IMR-90 (cell line): ENCODE measurements around the gene RIMOC1. TPM values are rescaled to one million over a fixed set of nuclear protein-coding genes. Genes with fewer than 3 reads are reported as not detected.

Source experiments
- ATAC-seq: fragments of 200-7000 bp; cut with Tn5 transposase; 2 replicates; pipeline ENCODE4 v1.9.1; 2020; ENCODE audit warnings: low read depth, mild to moderate bottlenecking, moderate library complexity
- BruUV-seq: library from RNA; stranded (reverse); fragments of 400-500 nt; replicated peaks from 2 replicates; lab custom pipeline; 2021; lab: Mats Ljungman, UMichigan
- CTCF ChIA-PET: fragments of 300-600 bp; formaldehyde crosslinking; extraction: SDS; loops from one replicate; lab custom pipeline; 2021; ENCODE audit warnings: antibody characterized with exemption; lab: Yijun Ruan, JAX
- POLR2A ChIA-PET: fragments of 300-600 bp; sonication (Branson Sonifier 250); formaldehyde crosslinking; loops from one replicate; lab custom pipeline; 2022; ENCODE audit warnings: antibody characterized with exemption; ENCODE audit not compliant: unreplicated experiment; lab: Charles Lee
- DNase-seq: peaks from one replicate; pipeline ENCODE4 v3.0.0; 2013
- H2AFZ ChIP-seq: replicated peaks from 2 replicates; pipeline ENCODE3; 2013; ENCODE audit warnings: low read length, mild to moderate bottlenecking; ENCODE audit not compliant: poor library complexity
- H2AK5ac ChIP-seq: 2 replicates; pipeline ENCODE4 v1.6.1; 2013; ENCODE audit warnings: low read depth, low read length, inconsistent platforms
- H2AK9ac ChIP-seq: replicated peaks from 2 replicates; pipeline ENCODE3; 2013; ENCODE audit warnings: mild to moderate bottlenecking, low read depth, low read length, moderate library complexity; ENCODE audit not compliant: poor library complexity
- H2BK120ac ChIP-seq: 2 replicates; pipeline ENCODE4 v1.6.1; 2013; ENCODE audit warnings: low read depth, low read length, inconsistent platforms
- H2BK15ac ChIP-seq: 3 replicates; pipeline ENCODE4 v1.6.1; 2013; ENCODE audit warnings: low read depth, low read length, inconsistent platforms
- H2BK20ac ChIP-seq: 2 replicates; pipeline ENCODE4 v1.6.1; 2013; ENCODE audit warnings: low read depth, mild to moderate bottlenecking, inconsistent platforms, low read length, moderate library complexity
- H2BK5ac ChIP-seq: 2 replicates; pipeline ENCODE4 v1.6.1; 2013; ENCODE audit warnings: mild to moderate bottlenecking, low read depth, low read length, inconsistent platforms; ENCODE audit not compliant: poor library complexity, severe bottlenecking
- H3K14ac ChIP-seq: replicated peaks from 2 replicates; pipeline ENCODE4 v1.6.1; 2013; ENCODE audit warnings: low read depth, low read length, inconsistent platforms
- H3K18ac ChIP-seq: 2 replicates; pipeline ENCODE4 v1.6.1; 2013; ENCODE audit warnings: low read depth, low read length, control low read depth
- H3K23ac ChIP-seq: 2 replicates; pipeline ENCODE4 v1.6.1; 2013; ENCODE audit warnings: low read depth, low read length, inconsistent platforms
- H3K27ac ChIP-seq: 2 replicates; pipeline ENCODE4 v1.5.1; 2013; ENCODE audit warnings: mild to moderate bottlenecking, control low read depth, low read length; ENCODE audit not compliant: insufficient read depth
- H3K27me3 ChIP-seq: 2 replicates; pipeline ENCODE4 v1.6.1; 2013; ENCODE audit warnings: low read length; ENCODE audit not compliant: control insufficient read depth, insufficient read depth
- H3K36me3 ChIP-seq: 2 replicates; pipeline ENCODE4 v1.6.1; 2013; ENCODE audit warnings: low read length, mixed read lengths; ENCODE audit not compliant: control insufficient read depth, insufficient read depth
- H3K4ac ChIP-seq: 2 replicates; pipeline ENCODE4 v1.6.1; 2013; ENCODE audit warnings: low read depth, low read length, inconsistent platforms
- H3K4me1 ChIP-seq: 2 replicates; pipeline ENCODE4 v1.6.1; 2013; ENCODE audit warnings: low read length, mixed read lengths; ENCODE audit not compliant: control insufficient read depth, insufficient read depth
- H3K4me2 ChIP-seq: 2 replicates; pipeline ENCODE4 v1.6.1; 2013; ENCODE audit warnings: low read depth, mild to moderate bottlenecking, control low read depth, low read length, moderate library complexity
- H3K4me3 ChIP-seq: 2 replicates; pipeline ENCODE4 v1.5.1; 2013; ENCODE audit warnings: low read depth, mild to moderate bottlenecking, control low read depth, low read length, moderate library complexity; ENCODE audit not compliant: insufficient read depth
- H3K56ac ChIP-seq: 2 replicates; pipeline ENCODE4 v1.6.1; 2013; ENCODE audit warnings: low read length, inconsistent platforms; ENCODE audit not compliant: insufficient read depth; ENCODE audit errors: extremely low read depth
- H3K79me1 ChIP-seq, 2 experiments: 2 replicates each; pipeline ENCODE4 v1.6.1; 2013; ENCODE audit warnings: low read length in 2 of 2, inconsistent platforms in 1 of 2, low read depth in 1 of 2
- H3K9ac ChIP-seq: 2 replicates; pipeline ENCODE4 v1.6.1; 2013; ENCODE audit warnings: low read depth, low read length, control low read depth
- H3K9me1 ChIP-seq: 2 replicates; pipeline ENCODE4 v1.6.1; 2013; ENCODE audit warnings: low read length, inconsistent platforms; ENCODE audit not compliant: insufficient read depth
- H3K9me3 ChIP-seq: 2 replicates; pipeline ENCODE4 v1.6.1; 2013; ENCODE audit warnings: low read length; ENCODE audit not compliant: control insufficient read depth, insufficient read depth
- H4K20me1 ChIP-seq: 2 replicates; pipeline ENCODE4 v1.6.1; 2013; ENCODE audit warnings: low read length, inconsistent platforms; ENCODE audit not compliant: insufficient read depth
- H4K5ac ChIP-seq: 2 replicates; pipeline ENCODE4 v1.6.1; 2013; ENCODE audit warnings: mild to moderate bottlenecking, low read depth, low read length, control low read depth
- H4K8ac ChIP-seq, 2 experiments: 2 replicates each; pipeline ENCODE4 v1.6.1; 2013; ENCODE audit warnings: low read depth in 2 of 2, low read length in 2 of 2, control low read depth in 1 of 2, inconsistent platforms in 1 of 2
- H4K91ac ChIP-seq: 2 replicates; pipeline ENCODE4 v1.6.1; 2013; ENCODE audit warnings: low read depth, low read length, inconsistent platforms; ENCODE audit not compliant: insufficient read depth
- BHLHE40 ChIP-seq: fragments of 150-350 bp; IDR thresholded peaks from 2 replicates; pipeline ENCODE4 v1.6.1; 2016; ENCODE audit warnings: mild to moderate bottlenecking, low read depth, low read length
- NFE2L2 ChIP-seq: fragments of 150-350 bp; IDR thresholded peaks from 2 replicates; pipeline ENCODE4 v1.6.1; 2016; ENCODE audit warnings: low read depth, mild to moderate bottlenecking, low read length
- POLR2A ChIP-seq: IDR thresholded peaks from 2 replicates; pipeline ENCODE4 v1.6.1; 2012; ENCODE audit warnings: mild to moderate bottlenecking, low read depth, low read length
- RAD21 ChIP-seq: IDR thresholded peaks from 2 replicates; pipeline ENCODE4 v1.6.1; 2012; ENCODE audit warnings: low read length, improper control_type of control experiment
- USF2 ChIP-seq: fragments of 150-350 bp; IDR thresholded peaks from 2 replicates; pipeline ENCODE4 v1.6.1; 2017; ENCODE audit warnings: mild to moderate bottlenecking, antibody characterized with exemption, low read length, low read depth
- WGBS, 2 experiments: methylation state at CpG; one replicate each; pipeline versions ENCODE4 v1.1.5 to v1.1.7; 2013; ENCODE audit warnings: missing lambda C conversion rate in 2 of 2; ENCODE audit not compliant: insufficient read length in 1 of 2; ENCODE audit errors: extremely low coverage in 2 of 2; 5-methylcytosine and 5-hydroxymethylcytosine counted together
- dilution Hi-C: fragments of 300-500 bp; cut with HindIII; formaldehyde crosslinking; loops from one replicate; pipeline ENCODE4 v1.14.3; 2018; ENCODE audit warnings: low sequenced_read_pairs; ENCODE audit not compliant: unreplicated experiment
- in situ Hi-C: fragments of 300-500 bp; cut with MboI; formaldehyde crosslinking; loops from 3 replicates; pipeline ENCODE4 v1.14.3; 2019; ENCODE audit warnings: low sequenced_read_pairs, inconsistent platforms, mixed read lengths
- intact Hi-C: fragments of 100-400 bp; cut with micrococcal nuclease; formaldehyde crosslinking; loops from 2 replicates; pipeline ENCODE4 v1.10.0; 2022
- polyA plus RNA-seq, 3 experiments: library from polyadenylated mRNA; depleted of rRNA; stranded (reverse); fragments of >200 nt; gene quantifications; 2 replicates each; pipeline ENCODE4 v1.2.3, GENCODE V29; 2012; ENCODE audit warnings: low replicate concordance in 1 of 3
- total RNA-seq: library from RNA; depleted of rRNA; stranded (reverse); fragments of >200 nt; gene quantifications from 2 replicates; pipeline ENCODE4 v1.2.3, GENCODE V29; 2012

Gene RIMOC1
- total and polyA plus RNA-seq, 2 of the 4 experiments (the other 2 are of a cell fraction), result 4.1 to 9.0 TPM

GRCh38 chr5:41932770-41933169, 28.6 kb downstream of the RIMOC1 start:
- H4K5ac ChIP-seq, result no peak overlapping the region
- intact Hi-C loops, result no loop called here
- no peak overlapping the region for H4K91ac ChIP-seq
- H4K20me1 ChIP-seq, result no peaks in the 10 kb centered on the region
- dilution Hi-C loops, result no loop called here
- no peak overlapping the region for H3K27ac ChIP-seq
- H3K14ac ChIP-seq, result no peak overlapping the region
- TF ChIP-seq BHLHE40 (no peak), USF2 (no peak), NFE2L2 (no peak), RAD21 (no peak), POLR2A (no peak)
- no peak overlapping the region for H4K8ac ChIP-seq
- H2BK15ac ChIP-seq, result no peak overlapping the region
- H3K9me3 ChIP-seq, result no peaks in the 10 kb centered on the region
- H3K23ac ChIP-seq, result no peak overlapping the region
- in situ Hi-C loops, result no loop called here
- H2BK5ac ChIP-seq, result no peak overlapping the region
- H3K4me3 ChIP-seq, result no peak overlapping the region
- ChIA-PET POLR2A (no interaction called here), CTCF (no interaction called here)
- no peak overlapping the region for H3K9ac ChIP-seq
- H3K4me1 ChIP-seq, result no peaks in the 10 kb centered on the region
- H3K56ac ChIP-seq, result no peak overlapping the region
- no TSS peak for BruUV-seq
- no peak overlapping the region for H3K4me2 ChIP-seq
- WGBS, 2 experiments, result no CpG with 5 or more reads among the region's 2 CpGs
- no peak for ATAC-seq
- no peaks in the 10 kb centered on the region for H3K27me3 ChIP-seq
- H2AK5ac ChIP-seq, result no peak overlapping the region
- 0 out of 2 replicates have a peak, but pooled peaks cover 5% of the 10 kb centered on the region for H3K36me3 ChIP-seq
- no peak for DNase-seq
- H3K9me1 ChIP-seq, result no peaks in the 10 kb centered on the region
- H2BK120ac ChIP-seq, result no peak overlapping the region
- no peak overlapping the region for H3K4ac ChIP-seq
- H2AFZ ChIP-seq, result no peak overlapping the region
- H3K79me1 ChIP-seq, result no peaks in the 10 kb centered on the region
- H2BK20ac ChIP-seq, result no peak overlapping the region
- no peak overlapping the region for H3K18ac ChIP-seq
- no peak overlapping the region for H2AK9ac ChIP-seq
